GM21717 (cell line): Measurements from ENCODE around the gene MCF2L.
"Not testable (repeated sequence)": the region's sequence is repeated elsewhere in the genome, so short reads cannot be mapped to it uniquely, and the experiment has no call there.

Experiments
- ATAC-seq: cut with Tn5 transposase; IDR thresholded peaks from one replicate; pipeline ENCODE4 v1.9.1; 2021; ENCODE audit warnings: mild to moderate bottlenecking, moderate library complexity; ENCODE audit not compliant: unreplicated experiment

MCF2L gene

GRCh38 chr13:113106711-113107351, 137.8 kb downstream of the MCF2L start:
- no peak for ATAC-seq

GRCh38 chr13:113108521-113108920, 139.5 kb downstream of the MCF2L start:
- ATAC-seq, result not testable (repeated sequence)

GRCh38 chr13:113109151-113110047, 140.4 kb downstream of the MCF2L start:
- ATAC-seq, result no peak

GRCh38 chr13:113110048-113110851, 141.2 kb downstream of the MCF2L start:
- ATAC-seq, result no peak

- no peak for ATAC-seq
Measured at GRCh38 chr13:113110852-113111315, 141.9 kb downstream of the MCF2L start.

- ATAC-seq, result not testable (repeated sequence)
Measured at GRCh38 chr13:113111821-113112220, 142.8 kb downstream of the MCF2L start.

GRCh38 chr13:113112475-113112874, 143.5 kb downstream of the MCF2L start:
- ATAC-seq, result not testable (repeated sequence)

- ATAC-seq, result no peak
Measured at GRCh38 chr13:113112893-113113845, 144.2 kb downstream of the MCF2L start.

GRCh38 chr13:113113846-113114271, 144.8 kb downstream of the MCF2L start:
- no peak for ATAC-seq

GRCh38 chr13:113114511-113115362, 145.7 kb downstream of the MCF2L start:
- ATAC-seq, result no peak

GRCh38 chr13:113115363-113116205, 146.6 kb downstream of the MCF2L start:
- no peak for ATAC-seq

GRCh38 chr13:113116206-113116800, 147.3 kb downstream of the MCF2L start:
- ATAC-seq, result no peak

- no peak for ATAC-seq
Measured at GRCh38 chr13:113116871-113117271, 147.9 kb downstream of the MCF2L start.

- no peak for ATAC-seq
Measured at GRCh38 chr13:113117335-113117872, 148.4 kb downstream of the MCF2L start.

- ATAC-seq, result no peak
Measured at GRCh38 chr13:113117911-113118260, 148.9 kb downstream of the MCF2L start.

- no peak for ATAC-seq
Measured at GRCh38 chr13:113118261-113119021, 149.4 kb downstream of the MCF2L start.
